Frontal cortex (tissue), 4 donors: ENCODE results near the gene ROBO3. TPM values are rescaled to one million over a fixed set of nuclear protein-coding genes. Genes with fewer than 3 reads are reported as not detected.

Experiments used
- DNase-seq, 2 donors: peaks; one replicate each; pipeline ENCODE4 v3.0.0; 2012; ENCODE audit warnings: low spot score in 2 of 2
- FAIRE-seq: peaks from 2 replicates; lab custom pipeline; 2012; peaks lifted over from hg19 to GRCh38; lab: Jason Lieb, UNC
- total RNA-seq: library from RNA; depleted of rRNA; stranded (reverse); fragments of >200 nt; gene quantifications from one replicate; pipeline ENCODE4 v1.2.3, GENCODE V29; 2014
- donor health status: control.
- donor health status: control.
- donor health status: control.

ROBO3 gene, protein sequence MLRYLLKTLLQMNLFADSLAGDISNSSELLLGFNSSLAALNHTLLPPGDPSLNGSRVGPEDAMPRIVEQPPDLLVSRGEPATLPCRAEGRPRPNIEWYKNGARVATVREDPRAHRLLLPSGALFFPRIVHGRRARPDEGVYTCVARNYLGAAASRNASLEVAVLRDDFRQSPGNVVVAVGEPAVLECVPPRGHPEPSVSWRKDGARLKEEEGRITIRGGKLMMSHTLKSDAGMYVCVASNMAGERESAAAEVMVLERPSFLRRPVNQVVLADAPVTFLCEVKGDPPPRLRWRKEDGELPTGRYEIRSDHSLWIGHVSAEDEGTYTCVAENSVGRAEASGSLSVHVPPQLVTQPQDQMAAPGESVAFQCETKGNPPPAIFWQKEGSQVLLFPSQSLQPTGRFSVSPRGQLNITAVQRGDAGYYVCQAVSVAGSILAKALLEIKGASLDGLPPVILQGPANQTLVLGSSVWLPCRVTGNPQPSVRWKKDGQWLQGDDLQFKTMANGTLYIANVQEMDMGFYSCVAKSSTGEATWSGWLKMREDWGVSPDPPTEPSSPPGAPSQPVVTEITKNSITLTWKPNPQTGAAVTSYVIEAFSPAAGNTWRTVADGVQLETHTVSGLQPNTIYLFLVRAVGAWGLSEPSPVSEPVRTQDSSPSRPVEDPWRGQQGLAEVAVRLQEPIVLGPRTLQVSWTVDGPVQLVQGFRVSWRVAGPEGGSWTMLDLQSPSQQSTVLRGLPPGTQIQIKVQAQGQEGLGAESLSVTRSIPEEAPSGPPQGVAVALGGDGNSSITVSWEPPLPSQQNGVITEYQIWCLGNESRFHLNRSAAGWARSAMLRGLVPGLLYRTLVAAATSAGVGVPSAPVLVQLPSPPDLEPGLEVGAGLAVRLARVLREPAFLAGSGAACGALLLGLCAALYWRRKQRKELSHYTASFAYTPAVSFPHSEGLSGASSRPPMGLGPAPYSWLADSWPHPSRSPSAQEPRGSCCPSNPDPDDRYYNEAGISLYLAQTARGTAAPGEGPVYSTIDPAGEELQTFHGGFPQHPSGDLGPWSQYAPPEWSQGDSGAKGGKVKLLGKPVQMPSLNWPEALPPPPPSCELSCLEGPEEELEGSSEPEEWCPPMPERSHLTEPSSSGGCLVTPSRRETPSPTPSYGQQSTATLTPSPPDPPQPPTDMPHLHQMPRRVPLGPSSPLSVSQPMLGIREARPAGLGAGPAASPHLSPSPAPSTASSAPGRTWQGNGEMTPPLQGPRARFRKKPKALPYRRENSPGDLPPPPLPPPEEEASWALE (N-terminal part only)
- total RNA-seq = 10.2 TPM

- DNase-seq = no peak
Observed at GRCh38 chr11:124865181-124865901, at the start of gene ROBO3. ROBO3 (plus strand) TSS chr11:124865432; CDS start chr11:124865578, 146 bp downstream.

DNA sequence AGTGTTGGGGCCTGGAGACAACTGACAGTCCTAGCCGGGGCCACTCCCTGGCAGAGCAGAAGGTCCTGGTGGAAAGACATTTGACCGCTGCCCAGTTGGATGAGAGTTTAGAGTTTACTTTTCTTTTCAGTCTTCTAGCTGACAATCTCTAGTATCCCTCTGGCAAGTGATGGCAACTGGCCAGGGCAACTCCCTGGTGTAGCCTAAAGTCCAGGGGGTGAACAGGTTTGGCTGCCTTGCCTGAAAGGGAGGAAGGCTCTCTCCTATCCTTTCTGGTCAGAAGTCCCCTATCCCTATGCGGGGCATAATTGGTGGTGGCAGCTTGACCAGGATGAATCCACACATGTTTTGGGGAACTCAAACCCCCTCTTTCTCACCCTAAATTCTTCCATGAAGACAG is 48.2 kb upstream of the ROBO3 start:
- DNase-seq (no peak), FAIRE-seq (no peak)

More at GRCh38 chr11:124865181-124865901, at the start of gene ROBO3:
- no peak for FAIRE-seq

DNA sequence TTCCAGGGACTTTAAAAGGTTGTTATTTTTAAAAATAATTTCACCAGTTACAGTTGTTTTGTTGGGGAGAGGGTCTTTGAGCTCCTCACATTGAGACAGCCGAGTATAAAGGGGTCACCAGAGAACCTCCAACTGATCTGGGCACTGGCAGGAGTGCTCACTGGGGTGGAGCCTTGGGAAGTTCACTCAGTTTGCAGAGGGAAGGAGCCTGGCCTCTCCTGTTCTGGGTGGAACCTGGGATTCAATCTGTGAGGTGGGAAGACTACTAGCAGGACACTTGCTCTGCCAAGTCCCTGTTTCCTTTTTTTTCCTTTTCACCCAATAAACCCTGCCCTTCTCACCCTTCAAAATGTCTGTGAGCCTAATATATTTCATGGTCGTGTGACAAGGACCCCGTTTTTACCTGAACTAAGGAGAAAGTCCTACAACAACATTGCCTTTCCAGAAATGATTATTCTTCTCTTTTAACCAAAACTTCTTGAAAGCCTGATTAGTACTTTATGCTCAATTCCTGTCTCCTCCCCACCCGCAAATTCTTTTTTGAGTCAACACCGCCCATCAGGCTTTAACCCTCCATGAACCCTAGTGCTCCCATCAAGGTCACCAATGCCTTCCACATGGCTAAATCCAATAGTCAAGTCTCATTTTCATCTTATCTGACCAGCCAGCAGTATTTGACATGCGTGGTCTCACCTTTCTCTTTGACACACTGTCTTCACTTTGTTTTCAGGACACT is 43.1 kb upstream of the ROBO3 start:
- FAIRE-seq = no peak

DNA sequence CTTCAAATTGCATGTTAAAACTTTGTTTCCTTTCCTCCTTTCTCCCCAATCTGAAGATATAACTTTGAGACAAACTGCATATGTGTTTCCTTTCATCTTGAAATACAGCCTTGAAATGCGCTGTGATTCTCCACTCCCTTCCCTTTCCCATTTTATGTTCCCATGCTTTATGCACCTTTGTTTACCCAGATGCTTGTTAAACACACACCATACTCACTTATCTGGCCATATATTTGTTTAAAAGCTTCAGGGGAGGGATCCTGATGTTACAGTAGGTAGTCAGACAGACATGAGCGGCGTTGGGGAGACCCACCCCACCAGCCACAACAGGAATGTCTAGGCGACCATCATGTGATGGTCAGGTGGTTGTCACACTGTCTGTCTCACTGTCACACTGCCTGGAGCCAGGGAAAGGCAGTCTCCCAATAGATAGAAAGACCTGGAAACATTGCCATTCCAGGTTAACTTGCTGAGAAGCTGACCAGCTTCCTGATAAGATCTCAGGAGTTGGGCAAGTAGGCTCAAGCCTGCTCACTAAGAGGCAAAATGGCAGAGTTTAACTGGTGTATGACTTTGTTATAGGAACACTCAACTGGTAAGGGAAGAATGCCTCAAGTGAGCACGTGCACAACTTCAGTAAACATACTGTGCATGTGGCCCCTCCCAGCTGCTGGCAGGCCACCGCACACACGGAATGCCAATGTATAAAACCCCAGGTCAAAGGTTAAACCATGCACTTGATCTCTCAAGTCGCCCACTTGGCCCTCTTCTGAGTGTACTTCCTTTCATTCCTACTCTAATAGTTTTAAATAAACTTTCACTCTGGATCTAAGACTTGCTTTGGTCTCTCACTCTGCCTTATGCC is 41.5 kb upstream of the ROBO3 start:
- DNase-seq (no peak), FAIRE-seq (no peak)

More for the DNA sequence above, 43.1 kb upstream of the ROBO3 start:
- no peak for DNase-seq

DNA sequence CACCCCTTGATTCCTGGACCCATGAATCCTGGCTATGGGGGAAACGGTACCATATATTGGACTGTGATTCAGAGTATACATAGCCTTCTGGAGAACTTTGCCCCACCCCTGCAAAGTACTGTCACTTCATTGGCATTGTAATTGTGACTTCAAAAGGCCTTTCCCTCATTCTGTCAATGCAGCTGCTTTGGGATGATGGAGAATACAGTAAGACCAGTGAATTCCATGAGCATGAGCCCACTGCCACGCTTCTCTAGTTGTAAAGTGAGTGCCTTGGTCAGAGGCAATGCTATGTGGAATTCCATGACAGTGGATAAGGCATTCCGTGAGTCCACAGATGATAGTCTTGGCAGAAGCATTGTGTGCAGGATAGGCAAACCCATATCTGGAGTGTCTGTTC is 39.4 kb upstream of the ROBO3 start:
- FAIRE-seq (no peak), DNase-seq (no peak)

- DNase-seq (no peak), FAIRE-seq (no peak)
Observed at GRCh38 chr11:124829986-124830385, 35.2 kb upstream of the ROBO3 start.

GRCh38 chr11:124830749-124831148 is 34.5 kb upstream of the ROBO3 start:
- no peak for DNase-seq
- FAIRE-seq = no peak

- FAIRE-seq = no peak
- no peak for DNase-seq
Observed at GRCh38 chr11:124831897-124832296, 33.3 kb upstream of the ROBO3 start.

DNA sequence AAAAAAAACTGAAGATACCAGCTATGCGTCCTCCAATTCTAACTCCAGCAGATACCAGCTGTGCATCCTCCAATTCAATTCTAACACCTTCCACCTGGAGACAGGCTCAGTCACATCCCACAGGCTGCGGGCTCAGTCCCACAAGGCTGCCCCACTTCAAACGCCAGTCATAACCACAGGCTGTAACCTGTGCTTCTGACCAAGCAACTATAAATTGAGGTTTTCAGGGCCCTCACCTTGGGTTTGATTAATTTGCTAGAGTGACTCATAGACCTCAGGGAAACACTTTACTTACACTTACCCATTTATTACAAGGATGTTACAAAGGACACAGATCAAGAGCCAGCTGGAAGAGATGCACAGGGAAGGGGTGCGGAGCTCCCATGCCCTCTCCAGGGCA is 32.7 kb upstream of the ROBO3 start:
- FAIRE-seq (no peak), DNase-seq (no peak)

DNA sequence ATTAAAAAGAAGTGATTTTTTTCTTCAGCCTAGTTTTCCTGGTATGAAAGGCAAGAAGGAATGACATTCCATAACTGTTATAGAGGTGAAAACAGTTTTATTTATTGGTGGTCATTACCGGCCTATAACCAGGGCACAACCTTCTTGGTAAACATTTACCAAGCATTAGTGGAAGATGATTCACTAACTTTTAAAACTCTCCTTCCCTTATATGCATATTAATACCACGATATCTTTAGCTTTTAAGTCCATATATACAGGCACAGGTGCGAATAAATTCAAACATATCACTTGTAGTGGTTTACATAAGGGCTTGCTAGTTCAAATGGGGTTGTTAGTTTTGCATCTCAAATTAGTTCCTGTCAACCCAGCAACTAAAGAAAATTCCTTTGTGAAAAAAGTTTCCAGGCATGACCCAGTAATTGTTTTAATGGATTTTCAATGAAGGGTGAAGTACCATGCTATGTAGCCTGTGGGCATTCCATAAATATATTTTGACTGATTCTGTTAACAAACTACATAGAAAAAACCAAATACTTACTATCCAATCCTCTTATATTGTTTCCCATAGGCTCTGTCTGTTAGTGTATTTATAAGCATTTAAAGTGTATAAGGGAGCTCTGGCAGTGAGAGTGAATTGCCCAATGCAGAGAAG is 30.6 kb upstream of the ROBO3 start:
- FAIRE-seq = no peak

GRCh38 chr11:124835918-124836317 is 29.3 kb upstream of the ROBO3 start:
- DNase-seq = no peak
- no peak for FAIRE-seq

More for the DNA sequence above, 30.6 kb upstream of the ROBO3 start:
- no peak for DNase-seq

DNA sequence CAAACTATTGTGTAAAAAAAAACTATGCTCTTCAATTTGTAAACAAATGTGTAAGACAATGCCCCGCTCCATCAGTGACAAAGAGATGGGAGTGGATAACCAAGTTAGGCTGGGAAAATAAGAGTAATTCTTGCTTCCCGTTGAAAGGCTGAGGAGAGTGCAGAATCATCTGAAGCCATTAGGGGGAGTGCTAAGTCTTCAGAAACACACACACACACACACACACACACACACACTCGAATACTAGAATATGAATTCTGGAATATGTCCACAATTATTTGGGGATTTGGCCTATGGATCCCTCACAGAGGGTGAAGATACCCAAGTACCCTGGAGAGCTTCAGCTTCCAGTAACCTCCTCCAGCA is 27.8 kb upstream of the ROBO3 start:
- no peak for FAIRE-seq
- DNase-seq = peak; percentile 52 to 65

DNA sequence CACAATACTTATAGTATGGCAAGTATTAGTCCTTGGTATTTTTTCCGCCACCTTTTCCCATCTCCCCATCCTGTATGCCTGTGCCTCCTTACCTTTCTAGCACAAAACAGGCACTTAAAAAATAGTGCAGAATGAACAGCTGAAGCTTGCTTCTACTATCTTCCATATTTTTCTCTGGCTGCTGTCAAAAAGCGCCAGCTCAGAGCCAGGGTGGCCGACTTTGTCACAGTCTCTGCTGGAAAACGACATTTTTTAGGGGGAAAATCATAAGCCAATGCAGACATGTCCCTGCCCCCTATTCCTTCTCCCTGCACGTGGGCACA is 26.5 kb upstream of the ROBO3 start:
- DNase-seq (no peak), FAIRE-seq (no peak)

GRCh38 chr11:124839128-124839971 is 25.9 kb upstream of the ROBO3 start:
- FAIRE-seq (no peak), DNase-seq (peak in 1 of 2 donors; percentile 32)

GRCh38 chr11:124839972-124840621 is 25.1 kb upstream of the ROBO3 start:
- FAIRE-seq (no peak), DNase-seq (no peak)

DNA sequence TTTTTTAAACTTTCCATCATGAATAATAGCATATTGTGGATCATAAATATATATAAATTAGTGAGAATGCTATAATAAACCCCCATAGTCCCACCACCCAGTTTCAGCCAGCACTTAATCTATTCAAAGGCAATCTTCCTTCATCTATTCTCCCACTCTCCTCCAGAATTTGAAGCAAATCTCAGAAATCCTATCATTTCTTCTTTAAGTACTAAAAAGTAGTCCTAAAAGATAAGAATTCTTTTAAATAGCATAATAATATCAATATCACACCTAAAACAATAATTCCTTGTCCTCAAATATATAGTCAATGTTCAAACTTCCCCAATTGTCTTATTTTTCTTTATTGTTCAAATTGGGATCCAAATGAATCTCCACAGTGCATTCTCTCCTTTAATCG is 24.6 kb upstream of the ROBO3 start:
- FAIRE-seq (no peak), DNase-seq (no peak)
